ENCODE results near the gene EIF3C. TPM values are rescaled to one million over a fixed set of nuclear protein-coding genes. Genes with fewer than 3 reads are reported as not detected.
"Not testable (repeated sequence)": the region's sequence is repeated elsewhere in the genome, so short reads cannot be mapped to it uniquely, and the experiment has no call there.

Gene EIF3C
- total RNA-seq, 2 donors from 2014 or later: 356 to 481 TPM

- not testable (repeated sequence) for H3K9me3 Mint-ChIP-seq; H3K36me3 Mint-ChIP-seq (ENCODE audit: low read depth); H3K4me3 Mint-ChIP-seq; ATAC-seq (replicated peaks); H3K4me1 Mint-ChIP-seq; H3K27ac Mint-ChIP-seq; H3K27me3 Mint-ChIP-seq
Observed at GRCh38 chr16:28732455-28733124, 21.3 kb downstream of the EIF3C start.

- H3K27ac Mint-ChIP-seq; H3K4me1 Mint-ChIP-seq; H3K27me3 Mint-ChIP-seq; H3K36me3 Mint-ChIP-seq (ENCODE audit: low read depth); H3K9me3 Mint-ChIP-seq; H3K4me3 Mint-ChIP-seq: not testable (repeated sequence)
- ATAC-seq (replicated peaks): peak; percentile 64
Observed at GRCh38 chr16:28739787-28740186, 28.5 kb downstream of the EIF3C start.

GRCh38 chr16:28740631-28741030, 29.4 kb downstream of the EIF3C start:
- not testable (repeated sequence) for H3K27me3 Mint-ChIP-seq; ATAC-seq (replicated peaks); H3K27ac Mint-ChIP-seq

GRCh38 chr16:28741295-28741694, 30.0 kb downstream of the EIF3C start:
- H3K4me1 Mint-ChIP-seq; H3K27me3 Mint-ChIP-seq; H3K9me3 Mint-ChIP-seq; H3K27ac Mint-ChIP-seq; H3K4me3 Mint-ChIP-seq; H3K36me3 Mint-ChIP-seq (ENCODE audit: low read depth); ATAC-seq (replicated peaks): not testable (repeated sequence)

More at GRCh38 chr16:28740631-28741030, 29.4 kb downstream of the EIF3C start:
- H3K9me3 Mint-ChIP-seq; H3K4me1 Mint-ChIP-seq; H3K4me3 Mint-ChIP-seq; H3K36me3 Mint-ChIP-seq (ENCODE audit: low read depth): not testable (repeated sequence)

- ATAC-seq (replicated peaks); H3K27ac Mint-ChIP-seq; H3K4me3 Mint-ChIP-seq; H3K9me3 Mint-ChIP-seq; H3K4me1 Mint-ChIP-seq; H3K27me3 Mint-ChIP-seq; H3K36me3 Mint-ChIP-seq (ENCODE audit: low read depth): not testable (repeated sequence)
Observed at GRCh38 chr16:28746618-28747350, 35.5 kb downstream of the EIF3C start.

GRCh38 chr16:28749997-28750465, 38.8 kb downstream of the EIF3C start:
- H3K4me1 Mint-ChIP-seq; H3K36me3 Mint-ChIP-seq (ENCODE audit: low read depth); H3K27ac Mint-ChIP-seq; H3K27me3 Mint-ChIP-seq; H3K4me3 Mint-ChIP-seq; H3K9me3 Mint-ChIP-seq: not testable (repeated sequence)
- peak; percentile 98 for ATAC-seq (replicated peaks)

- H3K27ac Mint-ChIP-seq; H3K36me3 Mint-ChIP-seq (ENCODE audit: low read depth): not testable (repeated sequence)
Observed at GRCh38 chr16:28750469-28751067, 39.3 kb downstream of the EIF3C start.

GRCh38 chr16:28751487-28751886, 40.2 kb downstream of the EIF3C start, which contains the start of gene NPIPB9:
Gene NPIPB9, plus strand, starts transcription at chr16:28751787.
- not testable (repeated sequence) for H3K4me1 Mint-ChIP-seq; H3K36me3 Mint-ChIP-seq (ENCODE audit: low read depth); H3K4me3 Mint-ChIP-seq; ATAC-seq (replicated peaks); H3K9me3 Mint-ChIP-seq; H3K27ac Mint-ChIP-seq; H3K27me3 Mint-ChIP-seq

More at GRCh38 chr16:28750469-28751067, 39.3 kb downstream of the EIF3C start:
- not testable (repeated sequence) for H3K27me3 Mint-ChIP-seq, H3K4me1 Mint-ChIP-seq, H3K9me3 Mint-ChIP-seq, H3K4me3 Mint-ChIP-seq
- peak; percentile 13 for ATAC-seq (replicated peaks)

GRCh38 chr16:28781697-28782096, 70.4 kb downstream of the EIF3C start:
- ATAC-seq (replicated peaks); H3K27ac Mint-ChIP-seq; H3K9me3 Mint-ChIP-seq; H3K4me3 Mint-ChIP-seq; H3K4me1 Mint-ChIP-seq; H3K27me3 Mint-ChIP-seq; H3K36me3 Mint-ChIP-seq (ENCODE audit: low read depth): not testable (repeated sequence)

GRCh38 chr16:28782357-28782756, 71.1 kb downstream of the EIF3C start:
- ATAC-seq (replicated peaks); H3K4me3 Mint-ChIP-seq; H3K4me1 Mint-ChIP-seq; H3K36me3 Mint-ChIP-seq (ENCODE audit: low read depth); H3K9me3 Mint-ChIP-seq; H3K27me3 Mint-ChIP-seq; H3K27ac Mint-ChIP-seq: not testable (repeated sequence)

Other genes with a start within 250 kb of the EIF3C start
- not detected for gene NPIPB7, start 239.1 kb upstream of the EIF3C start, total RNA-seq
- 10 to 100 TPM; 34.6 to 47.7 TPM for gene CLN3, start 219.4 kb upstream of the EIF3C start, total RNA-seq
- 1 to 10 TPM; 4.2 to 4.3 TPM for gene APOBR, start 216.8 kb upstream of the EIF3C start, total RNA-seq
- gene IL27, start 204.6 kb upstream of the EIF3C start, total RNA-seq: not detected
- not detected for gene NUPR1, start 172.5 kb upstream of the EIF3C start, total RNA-seq
- 10 to 100 TPM; 14.7 to 18.5 TPM for gene SGF29, start 157.5 kb upstream of the EIF3C start, total RNA-seq
- gene SULT1A2, start 114.4 kb upstream of the EIF3C start, total RNA-seq: under 1 TPM in 1 of 2 donors, not detected in 1; 0.48 TPM
- 1 to 10 TPM; 5.9 to 7.1 TPM for gene SULT1A1, start 101.4 kb upstream of the EIF3C start, total RNA-seq
- not detected for gene NPIPB8, start 73.4 kb upstream of the EIF3C start, total RNA-seq
- 1 to 10 TPM; 4.2 to 7.0 TPM for gene NPIPB9, start 40.3 kb downstream of the EIF3C start, total RNA-seq
- 100 to 1,000 TPM; 246 to 339 TPM for gene ATXN2L, start 111.5 kb downstream of the EIF3C start, total RNA-seq
- 100 to 1,000 TPM; 140 to 291 TPM for gene TUFM, start 134.9 kb downstream of the EIF3C start, total RNA-seq
- 10 to 100 TPM; 45.0 to 46.4 TPM for gene SH2B1, start 152.4 kb downstream of the EIF3C start, total RNA-seq
- 1 to 10 TPM; 2.2 to 3.1 TPM for gene ATP2A1, start 167.0 kb downstream of the EIF3C start, total RNA-seq
- gene RABEP2, start 213.8 kb downstream of the EIF3C start, total RNA-seq: 10 to 100 TPM; 21.5 to 34.1 TPM
- 1 to 10 TPM in 1 of 2 donors, not detected in 1; 2.1 TPM for gene CD19, start 220.5 kb downstream of the EIF3C start, total RNA-seq
- gene NFATC2IP, start 239.5 kb downstream of the EIF3C start, total RNA-seq: 100 to 1,000 TPM in 1 of 2 donors, 10 to 100 TPM in 1; 81.3 to 100 TPM